ENCODE measurements around the gene NAT14.

- no peak for TF ChIP-seq POLR2AphosphoS5 (IDR thresholded peaks at IDR 0.05; ENCODE audit: low read depth, low read length)
- TF ChIP-seq POLR2A (IDR thresholded peaks at IDR 0.05; ENCODE audit: low read depth, low read length), result no peak
These were observed 2.6 kb upstream of the NAT14 start for GRCh38 chr19:55482156-55482961.

Measured in GM12892 (cell line).